GM18909 (cell line): ENCODE measurements around the gene ALDH5A1.

Experiments
- ATAC-seq: cut with Tn5 transposase; IDR thresholded peaks from one replicate; pipeline ENCODE4 v1.9.1; 2021; ENCODE audit warnings: mild to moderate bottlenecking; ENCODE audit not compliant: unreplicated experiment, poor library complexity

The ALDH5A1 gene

DNA sequence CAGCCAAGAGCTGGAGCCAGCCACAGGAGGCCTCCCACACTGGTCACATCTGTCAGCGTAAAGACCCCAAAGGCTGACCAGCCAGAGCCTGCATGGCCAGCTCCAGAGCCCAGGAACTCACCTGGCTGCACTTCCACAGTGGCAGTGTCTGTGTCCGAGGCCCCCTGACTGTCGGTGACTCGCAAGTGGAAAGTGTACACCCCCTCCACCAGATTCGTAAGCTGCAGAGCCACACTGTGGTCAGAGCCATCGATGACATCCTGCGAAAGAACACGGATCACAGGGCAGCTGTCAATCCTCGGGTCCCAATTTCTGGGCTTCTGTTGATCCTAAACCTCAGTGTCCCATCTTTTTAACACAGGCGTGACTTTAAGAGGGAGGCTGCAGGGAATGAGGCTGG lies 69.3 kb downstream of the ALDH5A1 start:
- ATAC-seq = no peak

DNA sequence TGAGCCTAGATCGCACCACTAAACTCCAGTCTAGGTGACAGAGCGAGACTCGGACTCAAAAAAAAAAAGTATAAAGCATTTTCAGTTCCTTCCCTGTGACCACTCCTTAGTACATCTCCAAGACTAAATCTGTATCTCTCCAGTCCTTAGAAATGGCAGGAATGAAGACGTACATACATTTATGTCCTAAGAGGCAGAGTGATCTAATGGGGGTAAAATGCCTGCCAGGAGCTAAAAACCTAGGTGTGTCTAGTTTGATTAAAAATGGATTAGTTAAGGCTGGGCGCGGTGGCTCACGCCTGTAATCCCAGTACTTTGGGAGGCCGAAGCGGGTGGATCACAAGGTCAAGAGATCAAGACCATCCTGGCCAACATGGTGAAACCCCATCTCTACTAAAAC lies 70.4 kb downstream of the ALDH5A1 start:
- no peak for ATAC-seq

DNA sequence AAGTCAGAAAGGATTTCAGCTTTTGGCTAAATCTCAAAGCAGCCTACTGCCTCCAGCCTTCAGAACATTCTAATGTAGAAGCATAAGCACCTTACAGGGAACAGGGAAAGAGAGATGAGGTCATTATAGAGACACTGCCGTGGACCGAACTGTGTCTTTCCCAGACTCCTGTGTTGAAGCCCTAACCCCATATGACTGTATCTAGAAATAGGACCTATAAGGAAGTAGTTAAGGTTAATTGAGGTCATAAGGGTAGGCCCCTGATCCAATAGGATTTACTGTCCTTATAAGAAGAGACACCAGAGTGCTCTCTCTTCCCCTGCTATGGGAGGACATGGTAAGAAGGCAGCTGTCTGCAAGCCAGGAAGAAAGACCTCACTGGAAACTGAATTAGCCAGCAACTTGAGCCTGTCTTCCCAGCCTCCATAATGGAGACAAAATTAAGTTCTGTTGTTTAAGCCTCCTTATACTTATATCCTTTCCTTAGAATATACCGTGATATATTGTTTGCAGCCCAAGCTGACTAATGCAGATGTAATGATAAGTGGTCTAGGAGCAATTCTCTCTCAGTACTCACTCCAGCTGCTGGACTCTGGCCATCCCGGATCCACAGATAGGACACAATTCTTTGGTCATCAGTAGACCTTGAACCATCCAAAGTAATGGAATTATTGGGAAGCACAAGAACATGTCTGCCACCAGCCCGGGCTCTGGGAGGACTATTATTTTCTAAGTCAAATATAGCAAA lies 71.4 kb downstream of the ALDH5A1 start:
- no peak for ATAC-seq

DNA sequence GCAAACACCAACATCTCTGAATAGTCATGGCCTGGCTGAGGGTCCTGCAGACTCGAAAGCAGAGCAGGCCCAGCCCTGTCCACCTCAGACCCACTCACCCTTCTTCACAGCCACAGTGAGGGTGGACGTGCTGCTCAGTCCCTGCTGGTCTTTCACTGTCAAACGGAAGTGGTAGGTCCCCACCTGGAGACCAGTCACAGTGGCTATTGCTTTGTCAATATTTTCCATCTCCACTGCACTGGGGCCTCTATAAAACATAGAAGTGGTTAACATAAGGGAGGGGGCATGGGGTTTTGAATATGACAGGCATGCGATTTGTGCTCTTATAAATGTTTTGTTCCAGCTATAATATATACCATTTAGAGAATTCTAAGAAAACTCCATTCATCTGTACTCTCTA lies 73.9 kb downstream of the ALDH5A1 start:
- no peak for ATAC-seq

DNA sequence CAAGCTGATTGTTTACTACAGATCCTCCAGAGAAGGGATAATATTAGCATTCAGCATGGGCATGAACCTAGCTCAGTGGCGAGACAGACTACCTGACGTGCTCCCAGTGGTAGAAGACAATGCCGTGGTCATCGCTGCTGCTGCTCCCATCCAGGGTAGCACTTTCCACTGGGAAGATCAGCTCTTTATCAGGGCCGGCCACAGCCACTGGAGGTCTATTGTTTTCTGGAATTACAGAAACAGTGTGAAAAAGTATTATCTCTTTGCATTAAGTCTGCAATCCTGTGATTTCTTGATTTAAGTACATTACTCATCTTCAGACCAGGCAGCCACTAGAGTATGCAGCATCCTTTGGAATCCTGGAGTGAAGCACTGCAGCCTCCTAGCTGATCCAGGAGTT lies 75.0 kb downstream of the ALDH5A1 start:
- ATAC-seq = no peak

DNA sequence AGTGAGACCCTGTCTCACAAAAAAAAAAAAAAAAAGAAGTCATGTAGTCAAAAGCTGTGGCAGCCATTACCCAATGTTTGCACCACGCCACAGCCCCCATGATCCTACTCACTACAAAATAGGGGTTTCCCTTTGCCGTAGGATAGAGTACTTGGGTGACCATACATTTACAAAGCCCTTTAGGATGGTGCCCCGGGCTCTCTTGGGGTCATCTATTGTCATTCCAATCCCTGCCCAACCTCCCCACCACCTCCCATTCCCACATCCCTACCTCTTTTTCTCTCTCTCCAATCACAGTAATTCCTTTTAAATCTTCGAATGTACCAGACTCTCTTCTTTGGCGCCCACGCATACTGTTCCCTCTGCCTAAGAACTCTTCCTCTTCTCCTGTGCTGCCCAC lies 76.6 kb downstream of the ALDH5A1 start:
- ATAC-seq = no peak

DNA sequence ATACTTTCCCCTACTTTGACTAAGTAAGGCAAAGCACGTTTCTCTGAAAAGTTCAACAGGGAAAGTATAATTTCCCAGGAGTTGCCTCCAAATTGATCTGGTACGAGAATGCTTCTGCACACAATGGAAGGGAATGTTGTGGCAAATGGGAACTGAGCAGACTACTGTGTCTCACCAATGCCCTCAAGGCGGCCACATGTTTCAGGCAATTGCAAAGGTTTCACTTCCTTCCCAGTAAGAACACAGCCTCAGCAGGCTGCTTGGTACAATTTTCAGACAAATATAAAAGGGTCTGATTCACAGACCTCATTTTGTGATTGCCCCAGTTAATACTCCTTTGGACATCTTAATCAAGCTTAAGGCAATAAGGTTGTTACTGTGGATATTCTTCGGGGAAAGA lies 80.0 kb downstream of the ALDH5A1 start:
- ATAC-seq = peak; percentile 76

DNA sequence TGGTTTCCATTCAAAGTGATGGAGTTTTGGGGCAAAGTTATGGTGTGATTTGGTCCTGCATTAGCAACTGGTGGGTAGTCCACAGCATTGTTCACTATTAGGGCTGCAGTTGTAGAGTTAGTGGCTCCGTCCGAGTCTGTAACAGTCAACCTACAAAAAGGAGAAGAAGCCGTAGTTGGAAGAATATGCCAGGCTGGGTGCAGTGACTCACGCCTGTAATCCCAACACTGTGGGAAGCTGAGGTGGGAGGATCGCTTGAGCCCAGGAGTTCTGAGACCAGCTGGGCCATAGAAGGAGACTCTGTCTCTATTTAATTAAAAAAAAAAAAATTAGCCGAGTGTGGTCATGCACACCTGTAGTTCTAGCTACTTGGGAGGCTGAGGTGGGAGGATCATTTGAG lies 81.7 kb downstream of the ALDH5A1 start:
- ATAC-seq = no peak

DNA sequence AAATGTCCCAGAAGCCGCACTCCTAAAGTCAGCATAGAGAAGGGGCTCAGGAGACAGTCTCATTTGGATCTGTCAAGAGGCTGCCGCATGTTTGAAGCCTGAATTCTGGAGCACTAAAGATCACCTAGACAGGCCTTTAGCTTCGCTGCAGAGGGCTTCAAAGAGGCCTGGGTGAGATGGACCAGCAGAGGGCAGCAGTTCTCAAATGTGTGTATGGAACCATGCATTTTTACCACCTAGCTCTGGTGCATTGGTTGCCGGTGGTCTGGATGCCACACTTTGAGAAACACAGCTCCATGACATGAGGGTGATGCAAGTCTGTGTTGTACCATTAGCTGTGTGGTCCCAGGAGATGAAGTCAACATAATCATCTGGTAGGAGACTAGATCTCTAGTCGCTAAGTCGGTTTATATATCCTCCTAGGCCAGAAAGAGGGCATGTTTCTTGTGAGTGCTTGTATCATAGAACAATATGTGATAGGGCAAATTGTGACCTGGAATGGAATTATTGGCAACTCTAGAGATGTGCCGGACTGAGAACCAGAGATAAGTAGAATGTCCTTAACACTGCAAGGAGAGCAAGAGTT lies 86.4 kb downstream of the ALDH5A1 start:
- peak; percentile 86 for ATAC-seq

DNA sequence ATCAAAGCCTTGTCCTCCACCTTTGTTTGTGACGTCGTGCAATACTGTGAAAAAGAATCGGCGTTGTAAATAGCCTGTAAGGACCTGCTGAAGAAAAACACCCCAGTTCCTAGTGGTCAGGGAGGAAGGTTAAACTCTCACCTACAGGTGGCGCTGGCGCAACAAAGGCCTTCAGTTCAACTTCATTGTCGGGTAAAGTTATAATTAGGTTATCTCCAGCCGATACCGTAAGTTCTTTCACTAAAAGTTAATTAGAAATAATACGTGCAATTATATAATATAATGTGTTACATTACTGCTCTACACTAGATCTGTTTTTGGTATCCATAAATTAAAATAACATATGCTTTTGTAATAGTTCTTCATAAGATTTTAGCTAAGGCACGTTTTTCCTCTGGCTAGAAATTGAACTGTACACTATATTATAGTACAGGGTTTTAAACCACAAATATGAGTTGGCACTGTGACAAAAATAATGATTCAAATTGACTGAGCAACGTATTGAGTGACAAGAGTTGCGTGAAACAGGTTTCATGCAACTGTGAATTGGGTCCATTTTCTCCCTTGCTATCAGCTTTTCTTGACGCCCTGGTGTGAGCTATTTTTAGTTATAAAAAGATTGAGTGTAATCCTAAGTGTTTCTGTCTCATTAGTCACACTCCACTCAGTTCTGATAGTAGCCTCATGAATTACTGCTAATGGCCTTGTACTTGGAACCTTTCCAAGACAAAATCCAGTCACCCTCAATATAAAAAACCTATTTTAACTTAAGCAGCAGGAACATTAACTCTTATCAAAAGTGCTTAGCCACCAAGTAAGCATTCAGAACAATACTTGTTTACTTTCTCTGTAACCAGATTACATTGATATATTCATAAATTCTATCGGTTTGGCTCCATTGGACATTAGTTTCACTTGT lies 89.0 kb downstream of the ALDH5A1 start:
- peak; percentile 75 for ATAC-seq

DNA sequence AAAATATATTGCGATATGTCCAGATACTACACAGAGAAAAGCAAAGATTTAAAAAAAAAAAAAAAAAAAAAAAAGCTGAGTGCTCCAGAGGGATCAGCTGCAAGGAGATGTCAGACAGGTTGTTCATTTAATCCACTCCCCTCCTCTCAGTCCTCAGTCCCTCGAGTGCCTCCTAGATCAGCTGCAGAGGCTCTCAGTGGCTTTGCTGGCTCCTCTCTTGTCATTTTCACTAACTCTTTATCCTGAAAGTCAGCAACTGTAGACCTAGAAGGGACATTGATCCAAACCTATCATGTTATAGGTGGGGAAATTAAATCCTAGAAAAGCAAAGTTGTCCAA lies 89.6 kb downstream of the ALDH5A1 start:
- no peak for ATAC-seq
